OCI-LY3 (cell line): ENCODE data around the gene SELE.
"Not testable (repeated sequence)": the region's sequence is repeated elsewhere in the genome, so short reads cannot be mapped to it uniquely, and the experiment has no call there.

Source experiments
- H2AFZ ChIP-seq: fragments of 200-600, 300-600 bp; shearing (Covaris generic); 2 replicates; pipeline ENCODE4 v1.6.0; 2014; ENCODE audit warnings: antibody characterized with exemption, low read depth, low read length
- H3K27ac ChIP-seq: fragments of 200-600, 300-600 bp; sonication (generic); 2 replicates; pipeline ENCODE4 v1.5.1; 2014; ENCODE audit warnings: mild to moderate bottlenecking, low read length, moderate library complexity, mixed read lengths
- H3K27me3 ChIP-seq: fragments of 200-600, 300-600 bp; sonication (generic); 2 replicates; pipeline ENCODE4 v1.6.1; 2014; ENCODE audit warnings: low read depth, low read length, mixed read lengths
- H3K36me3 ChIP-seq: fragments of 200-600, 300-600 bp; sonication (generic); replicated peaks from 2 replicates; pipeline ENCODE3; 2014; ENCODE audit warnings: low read depth, low read length, mixed read lengths
- H3K4me1 ChIP-seq: fragments of 300-600, 200-600 bp; sonication (generic); 2 replicates; pipeline ENCODE4 v1.6.1; 2014; ENCODE audit warnings: low read length, mixed read lengths
- H3K4me2 ChIP-seq: fragments of 200-600, 300-600 bp; sonication (generic); 2 replicates; pipeline ENCODE4 v1.6.1; 2014; ENCODE audit warnings: low read length, mixed read lengths
- H3K4me3 ChIP-seq: fragments of 300-600, 200-600 bp; sonication (generic); 2 replicates; pipeline ENCODE4 v1.5.1; 2014; ENCODE audit warnings: antibody characterized with exemption, mild to moderate bottlenecking, low read length, moderate library complexity
- H3K79me2 ChIP-seq: fragments of 300-600, 200-600 bp; shearing (Covaris generic); 2 replicates; pipeline ENCODE4 v1.6.1; 2014; ENCODE audit warnings: mild to moderate bottlenecking, low read length, mixed read lengths
- H3K9ac ChIP-seq: fragments of 300-600, 200-600 bp; shearing (Covaris generic); 2 replicates; pipeline ENCODE4 v1.6.0; 2014; ENCODE audit warnings: mild to moderate bottlenecking, low read length, moderate library complexity
- H3K9me3 ChIP-seq: fragments of 200-600, 300-600 bp; shearing (Covaris generic); 2 replicates; pipeline ENCODE4 v1.6.1; 2014; ENCODE audit warnings: low read length, mixed read lengths; ENCODE audit not compliant: insufficient read depth
- H4K20me1 ChIP-seq: fragments of 200-600, 300-600 bp; sonication (generic); 2 replicates; pipeline ENCODE4 v1.6.1; 2016; ENCODE audit warnings: low read length, mixed read lengths; ENCODE audit not compliant: insufficient read depth
- EZH2phosphoT487 ChIP-seq: fragments of 200-600 bp; shearing (Covaris generic); IDR thresholded peaks from 2 replicates; pipeline ENCODE4 v1.6.1; 2018; ENCODE audit warnings: antibody characterized with exemption, mixed run types, low read depth
- TF ChIP-seq, protein P1 (sequence below): fragments of 200-600, 300-600 bp; sonication (generic); IDR thresholded peaks from 2 replicates; pipeline ENCODE4 v1.5.1; 2014; ENCODE audit warnings: antibody characterized with exemption, low read length, low read depth

Gene SELE

DNA sequence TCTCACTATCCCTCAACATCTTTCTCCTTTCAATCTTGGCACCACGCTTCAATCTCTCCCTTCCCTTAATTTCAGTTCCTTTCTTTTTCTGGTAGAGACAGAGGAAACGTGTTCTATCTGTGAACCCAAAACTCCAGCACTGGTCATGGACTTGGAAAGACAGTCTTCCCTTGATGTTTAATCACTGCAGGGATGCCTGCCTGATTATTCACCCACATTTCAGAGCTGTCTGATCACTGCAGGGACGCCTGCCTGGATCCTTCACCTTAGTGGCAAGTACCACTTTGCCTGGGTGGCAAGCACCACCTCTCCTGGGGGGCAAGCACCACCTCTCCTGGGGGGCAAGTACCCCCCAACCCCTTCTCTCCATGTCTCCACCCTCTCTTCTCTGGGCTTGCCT is 50.2 kb downstream of the SELE start:
- H3K9me3 ChIP-seq, result no peaks in the 10 kb centered on the region
- peaks cover 54% of the 10 kb centered on the region for H3K4me1 ChIP-seq
- H3K9ac ChIP-seq, result no peak overlapping the region
- no peaks in the 10 kb centered on the region for H3K79me2 ChIP-seq
- no peaks in the 10 kb centered on the region for H3K36me3 ChIP-seq
- H3K27ac ChIP-seq, result no peak overlapping the region
- H3K4me2 ChIP-seq, result no peak overlapping the region
- H3K4me3 ChIP-seq, result no peak overlapping the region
- H2AFZ ChIP-seq, result no peak overlapping the region
- no peaks in the 10 kb centered on the region for H3K27me3 ChIP-seq
- TF ChIP-seq EZH2phosphoT487, result no peak
- TF ChIP-seq, protein P1, sequence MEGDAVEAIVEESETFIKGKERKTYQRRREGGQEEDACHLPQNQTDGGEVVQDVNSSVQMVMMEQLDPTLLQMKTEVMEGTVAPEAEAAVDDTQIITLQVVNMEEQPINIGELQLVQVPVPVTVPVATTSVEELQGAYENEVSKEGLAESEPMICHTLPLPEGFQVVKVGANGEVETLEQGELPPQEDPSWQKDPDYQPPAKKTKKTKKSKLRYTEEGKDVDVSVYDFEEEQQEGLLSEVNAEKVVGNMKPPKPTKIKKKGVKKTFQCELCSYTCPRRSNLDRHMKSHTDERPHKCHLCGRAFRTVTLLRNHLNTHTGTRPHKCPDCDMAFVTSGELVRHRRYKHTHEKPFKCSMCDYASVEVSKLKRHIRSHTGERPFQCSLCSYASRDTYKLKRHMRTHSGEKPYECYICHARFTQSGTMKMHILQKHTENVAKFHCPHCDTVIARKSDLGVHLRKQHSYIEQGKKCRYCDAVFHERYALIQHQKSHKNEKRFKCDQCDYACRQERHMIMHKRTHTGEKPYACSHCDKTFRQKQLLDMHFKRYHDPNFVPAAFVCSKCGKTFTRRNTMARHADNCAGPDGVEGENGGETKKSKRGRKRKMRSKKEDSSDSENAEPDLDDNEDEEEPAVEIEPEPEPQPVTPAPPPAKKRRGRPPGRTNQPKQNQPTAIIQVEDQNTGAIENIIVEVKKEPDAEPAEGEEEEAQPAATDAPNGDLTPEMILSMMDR, result no peak
- H4K20me1 ChIP-seq, result no peaks in the 10 kb centered on the region

DNA sequence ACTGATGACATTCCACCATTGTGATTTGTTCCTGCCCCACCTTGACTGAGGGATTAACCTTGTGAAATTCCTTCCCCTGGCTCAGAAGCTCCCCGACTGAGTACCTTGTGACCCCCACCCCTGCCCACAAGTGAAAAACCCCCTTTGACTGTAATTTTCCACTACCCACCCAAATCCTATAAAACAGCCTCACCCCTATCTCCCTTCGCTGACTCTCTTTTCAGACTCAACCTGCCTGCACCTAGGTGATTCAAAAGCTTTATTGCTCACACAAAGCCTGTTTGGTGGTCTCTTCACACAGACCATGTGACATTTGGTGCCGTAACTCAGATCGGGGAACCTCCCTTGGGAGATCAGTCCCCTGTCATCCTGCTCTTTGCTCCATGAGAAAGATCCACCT is 50.7 kb downstream of the SELE start:
- H3K36me3 ChIP-seq, H4K20me1 ChIP-seq, H3K27me3 ChIP-seq, H2AFZ ChIP-seq, H3K79me2 ChIP-seq, H3K9me3 ChIP-seq, H3K4me3 ChIP-seq, H3K4me2 ChIP-seq, H3K9ac ChIP-seq: not testable (repeated sequence)
- Histone ChIP-seq H3K27ac (peak overlapping the region; percentile 38), H3K4me1 (peaks cover 58% of the 10 kb centered on the region)

DNA sequence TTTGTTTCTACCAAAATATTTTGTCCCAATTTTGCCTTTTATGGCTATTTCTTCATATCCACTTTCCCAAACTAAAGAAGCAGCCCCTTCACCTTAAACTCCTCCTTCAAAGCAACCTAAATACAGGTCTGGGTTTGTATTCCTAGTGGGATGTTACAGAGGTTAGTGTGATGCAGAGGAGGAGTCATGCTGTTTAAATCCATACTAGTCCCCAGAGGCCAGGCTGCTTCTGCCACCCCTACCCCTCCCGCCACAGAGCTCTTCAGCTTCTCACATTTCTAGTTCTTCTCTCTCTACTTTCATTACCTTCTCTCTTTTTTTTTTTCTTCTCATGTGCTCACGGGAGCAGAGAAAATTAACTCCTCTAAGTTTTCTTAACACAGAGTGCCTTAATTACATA is 51.8 kb downstream of the SELE start:
- H3K36me3 ChIP-seq, result no peaks in the 10 kb centered on the region
- no peaks in the 10 kb centered on the region for H3K9me3 ChIP-seq
- no peaks in the 10 kb centered on the region for H4K20me1 ChIP-seq
- peak overlapping the region; percentile 19 for H2AFZ ChIP-seq
- no peaks in the 10 kb centered on the region for H3K79me2 ChIP-seq
- H3K4me1 ChIP-seq, result peaks cover 69% of the 10 kb centered on the region
- H3K4me3 ChIP-seq, result peak overlapping the region; percentile 14; the same call in 1 of the 2 replicates
- H3K4me2 ChIP-seq, result peak overlapping the region; percentile 66
- no peaks in the 10 kb centered on the region for H3K27me3 ChIP-seq
- peak overlapping the region; percentile 85 for H3K27ac ChIP-seq
- H3K9ac ChIP-seq, result peak overlapping the region; percentile 58
- TF ChIP-seq EZH2phosphoT487, result no peak
- TF ChIP-seq, protein P1, result no peak

DNA sequence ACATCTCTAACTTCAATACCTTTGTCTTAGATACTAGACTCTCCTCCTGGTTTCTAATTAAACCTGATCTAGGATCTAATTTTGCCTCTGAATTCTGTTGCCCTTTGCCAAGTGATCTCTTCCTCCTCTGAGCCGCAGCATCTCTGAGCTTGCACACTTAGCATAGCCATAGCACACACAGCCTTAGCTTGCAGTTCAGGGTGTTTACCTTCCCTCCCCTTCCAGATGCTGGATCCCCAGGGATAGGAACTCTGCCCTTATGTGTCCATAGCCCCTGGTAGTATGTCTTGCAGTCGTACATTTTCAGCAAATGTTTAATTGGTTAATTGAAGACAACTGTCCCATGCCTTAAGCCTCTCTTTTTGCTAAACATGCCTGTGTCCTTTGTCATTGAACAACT is 52.7 kb downstream of the SELE start:
- Histone ChIP-seq H3K9ac (peak overlapping the region; percentile 58), H4K20me1 (no peaks in the 10 kb centered on the region), H3K27ac (peak overlapping the region; percentile 85), H3K9me3 (no peaks in the 10 kb centered on the region), H3K36me3 (no peaks in the 10 kb centered on the region), H3K4me1 (peaks cover 78% of the 10 kb centered on the region), H3K79me2 (no peaks in the 10 kb centered on the region), H3K4me3 (peak overlapping the region; percentile 14), H3K27me3 (no peaks in the 10 kb centered on the region), H2AFZ (peak overlapping the region; percentile 19), H3K4me2 (peak overlapping the region; percentile 66)
- TF ChIP-seq, protein P1, result no peak
- no peak for TF ChIP-seq EZH2phosphoT487
